Endothelial cell of hepatic sinusoid (primary cell): ENCODE results near the gene B3GNT4.
"Not testable (repeated sequence)": the region's sequence is repeated elsewhere in the genome, so short reads cannot be mapped to it uniquely, and the experiment has no call there.

ENCODE experiments used
- in situ Hi-C: cut with HindIII; loops from 2 replicates; pipeline ENCODE4 v1.10.0; 2017; ENCODE audit warnings: low sequenced_read_pairs

B3GNT4 gene

GRCh38 chr12:122185494-122186082 lies 17.9 kb upstream of the B3GNT4 start:
- in situ Hi-C loops = no loop called here

- in situ Hi-C loops = no loop called here
Observed at GRCh38 chr12:122187466-122187865, 16.0 kb upstream of the B3GNT4 start.

- in situ Hi-C loops = no loop called here
Observed at GRCh38 chr12:122189626-122190475, 13.7 kb upstream of the B3GNT4 start.

- in situ Hi-C loops = no loop called here
Observed at GRCh38 chr12:122190842-122191668, 12.5 kb upstream of the B3GNT4 start.

- in situ Hi-C loops = no loop called here
Observed at GRCh38 chr12:122192441-122192840, 11.1 kb upstream of the B3GNT4 start.

GRCh38 chr12:122194804-122195203 lies 8.7 kb upstream of the B3GNT4 start:
- in situ Hi-C loops = no loop called here

- in situ Hi-C loops = no loop called here
Observed at GRCh38 chr12:122195405-122195804, 8.1 kb upstream of the B3GNT4 start.

- in situ Hi-C loops = no loop called here
Observed at GRCh38 chr12:122197612-122197966, 5.9 kb upstream of the B3GNT4 start.

- in situ Hi-C loops = no loop called here
Observed at GRCh38 chr12:122199484-122200355, 3.8 kb upstream of the B3GNT4 start.

- in situ Hi-C loops = no loop called here
Observed at GRCh38 chr12:122200541-122201175, 2.9 kb upstream of the B3GNT4 start.

- in situ Hi-C loops = no loop called here
Observed at GRCh38 chr12:122201381-122201780, 2.1 kb upstream of the B3GNT4 start.

- in situ Hi-C loops = no loop called here
Observed at GRCh38 chr12:122202017-122202416, 1.5 kb upstream of the B3GNT4 start.

GRCh38 chr12:122202811-122203210 lies 698 bp upstream of the B3GNT4 start:
- in situ Hi-C loops = not testable (repeated sequence)

- in situ Hi-C loops = no loop called here
Observed at GRCh38 chr12:122204167-122205052, 901 bp downstream of the B3GNT4 start.

- in situ Hi-C loops = no loop called here
Observed at GRCh38 chr12:122205053-122205925, 1.8 kb downstream of the B3GNT4 start.

- in situ Hi-C loops = no loop called here
Observed at GRCh38 chr12:122206111-122206881, 2.8 kb downstream of the B3GNT4 start.

GRCh38 chr12:122206976-122207375 lies 3.5 kb downstream of the B3GNT4 start:
- in situ Hi-C loops = no loop called here

- in situ Hi-C loops = no loop called here
Observed at GRCh38 chr12:122207391-122207790, 3.9 kb downstream of the B3GNT4 start.
